IgD-negative memory B cell (primary cell): Measurements from ENCODE around the gene HOOK2. TPM values are rescaled to one million over a fixed set of nuclear protein-coding genes. Genes with fewer than 3 reads are reported as not detected.

ENCODE experiments used
- H3K27ac Mint-ChIP-seq, 3 donors: one replicate each; pipeline ENCODE4 v1.8.0; 2020 to 2022; ENCODE audit warnings: mild to moderate bottlenecking in 3 of 3, mixed read lengths in 3 of 3, moderate library complexity in 1 of 3
- H3K27me3 Mint-ChIP-seq: one replicate; pipeline ENCODE4 v1.8.0; 2021; ENCODE audit warnings: mixed read lengths
- H3K36me3 Mint-ChIP-seq: one replicate; pipeline ENCODE4 v1.8.0; 2020; ENCODE audit warnings: mild to moderate bottlenecking, mixed read lengths
- H3K4me1 Mint-ChIP-seq, 3 donors: one replicate each; pipeline ENCODE4 v1.8.0; 2020 to 2022; ENCODE audit warnings: mixed read lengths in 3 of 3, mild to moderate bottlenecking in 1 of 3
- H3K4me3 Mint-ChIP-seq, 4 donors: one replicate each; pipeline ENCODE4 v1.8.0; 2020 to 2022; ENCODE audit warnings: mild to moderate bottlenecking in 4 of 4, mixed read lengths in 4 of 4, moderate library complexity in 3 of 4
- H3K9me3 Mint-ChIP-seq, 3 donors: one replicate each; pipeline ENCODE4 v1.8.0; 2020 to 2021; ENCODE audit warnings: mixed read lengths in 3 of 3, mild to moderate bottlenecking in 1 of 3
- polyA plus RNA-seq: library from polyadenylated mRNA; unstranded; fragments of 300-500 nt; fragmentation: Illumina TruSeq; gene quantifications from one replicate; pipeline ENCODE4 v1.2.3, GENCODE V29; 2021

HOOK2 gene
- polyA plus RNA-seq, 1 donor from 2014 or later: 6.6 TPM

DNA sequence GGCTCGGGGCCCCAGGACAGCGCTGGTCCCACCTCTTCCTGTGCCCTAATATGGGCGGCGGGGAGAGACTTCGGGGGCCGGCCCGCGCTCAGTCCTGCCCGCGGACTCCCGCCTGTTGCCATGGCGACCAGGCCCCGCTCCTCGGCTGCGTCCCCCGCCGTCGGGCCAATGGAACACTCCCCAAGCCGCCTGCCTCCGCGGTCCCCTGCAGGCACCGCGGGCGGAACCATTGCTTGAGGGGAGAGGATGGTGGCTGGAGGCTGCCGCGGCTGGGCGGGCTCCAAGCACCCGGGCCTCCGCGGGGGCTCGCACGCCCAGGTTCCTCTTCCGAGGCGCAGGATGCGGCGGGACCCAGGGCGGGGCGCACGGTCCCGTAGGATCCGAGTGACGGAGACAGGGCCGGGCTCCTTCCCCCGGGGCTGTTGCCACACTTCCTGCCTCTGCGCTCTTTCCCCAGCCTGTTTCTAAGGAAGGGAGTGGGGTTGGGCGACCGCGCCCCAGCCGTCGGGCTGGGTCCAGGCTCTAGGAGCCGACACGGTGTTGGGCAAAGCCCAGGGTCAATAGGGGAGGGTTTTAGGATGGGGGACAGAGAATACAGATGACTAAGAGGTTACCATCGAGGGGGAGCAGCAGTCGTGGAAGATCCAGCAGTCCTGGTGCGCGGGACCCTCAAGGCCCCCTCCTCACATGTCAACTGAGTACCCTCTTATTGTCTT lies 14.7 kb upstream of the HOOK2 start:
- Mint-ChIP-seq H3K9me3 (peaks cover 0 to 2% (median 0%) of the 10 kb centered on the region in 3 donors), H3K4me1 (peaks cover 11 to 23% (median 17%) of the 10 kb centered on the region in 3 donors), H3K4me3 (peak overlapping the region; percentile 92 to 99 (median 95)), H3K36me3 (no peaks in the 10 kb centered on the region), H3K27ac (peak overlapping the region in 2 of 3 donors; percentile 99 to 100), H3K27me3 (no peaks in the 10 kb centered on the region)

- peaks cover 0 to 2% (median 0%) of the 10 kb centered on the region in 3 donors for H3K9me3 Mint-ChIP-seq
- H3K36me3 Mint-ChIP-seq: no peaks in the 10 kb centered on the region
- H3K4me3 Mint-ChIP-seq: peak overlapping the region; percentile 92 to 97 (median 94)
- H3K27ac Mint-ChIP-seq: peak overlapping the region in 2 of 3 donors; percentile 99 to 100
- peaks cover 9 to 18% (median 14%) of the 10 kb centered on the region in 3 donors for H3K4me1 Mint-ChIP-seq
- no peaks in the 10 kb centered on the region for H3K27me3 Mint-ChIP-seq
These were observed 13.9 kb upstream of the HOOK2 start for GRCh38 chr19:12789098-12789903.

DNA sequence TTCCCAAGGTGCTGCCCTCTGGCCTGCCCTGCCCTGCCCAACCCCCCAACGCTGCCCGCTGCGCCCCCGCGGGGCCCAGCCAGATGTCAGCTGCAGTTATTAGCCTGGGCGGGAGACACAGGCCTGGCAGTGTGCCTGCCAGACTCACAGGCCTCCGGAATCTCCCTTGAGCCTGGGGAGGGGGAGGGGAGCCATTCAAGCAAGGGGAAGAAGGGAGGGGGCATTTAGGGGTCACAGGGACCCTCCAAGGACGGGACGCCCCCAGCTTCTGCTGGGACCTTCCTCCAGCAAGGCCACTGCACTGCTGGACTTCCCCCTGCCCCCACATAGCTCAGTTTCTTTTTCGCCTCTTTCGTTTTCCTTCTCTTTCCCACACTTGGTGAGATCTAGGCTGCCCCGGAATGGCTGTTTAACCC lies 13.3 kb upstream of the HOOK2 start:
- Mint-ChIP-seq H3K4me1 (peaks cover 4 to 15% (median 11%) of the 10 kb centered on the region in 3 donors), H3K9me3 (peaks cover 0 to 2% (median 0%) of the 10 kb centered on the region in 3 donors), H3K4me3 (peak overlapping the region; percentile 84 to 97 (median 94)), H3K27me3 (no peaks in the 10 kb centered on the region), H3K27ac (peak overlapping the region in 2 of 3 donors; percentile 99 to 100), H3K36me3 (no peaks in the 10 kb centered on the region)

- peaks cover 4 to 19% (median 13%) of the 10 kb centered on the region in 3 donors for H3K4me1 Mint-ChIP-seq
- H3K27me3 Mint-ChIP-seq: no peaks in the 10 kb centered on the region
- peak overlapping the region in 2 of 3 donors; percentile 99 to 100 for H3K27ac Mint-ChIP-seq
- H3K36me3 Mint-ChIP-seq: no peaks in the 10 kb centered on the region
- H3K9me3 Mint-ChIP-seq: peaks cover 0 to under 1% (median 0%) of the 10 kb centered on the region in 3 donors
- peak overlapping the region; percentile 82 to 97 (median 88) for H3K4me3 Mint-ChIP-seq
These were observed 12.8 kb upstream of the HOOK2 start for GRCh38 chr19:12788042-12788681.

DNA sequence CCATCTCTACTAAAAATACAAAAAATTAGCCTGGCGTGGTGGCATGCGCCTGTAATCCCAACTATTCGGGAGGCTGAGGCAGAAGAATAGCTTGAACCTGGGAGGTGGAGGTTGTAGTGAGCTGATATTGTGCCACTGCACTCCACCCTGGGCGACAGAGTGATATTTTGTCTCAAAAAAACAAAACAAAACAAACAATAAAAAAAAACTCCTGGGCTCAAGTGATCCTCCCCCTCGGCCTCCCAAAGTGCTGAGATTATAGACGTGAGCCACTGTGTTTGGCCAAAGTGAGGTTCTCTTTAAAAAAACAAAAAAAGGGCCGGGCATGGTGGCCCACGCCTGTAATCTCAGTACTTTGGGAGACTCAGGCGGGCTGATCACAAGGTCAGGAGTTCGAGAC lies 12.1 kb upstream of the HOOK2 start:
- peak overlapping the region in 2 of 4 donors; percentile 37 to 97 for H3K4me3 Mint-ChIP-seq
- H3K27ac Mint-ChIP-seq: peak overlapping the region in 2 of 3 donors; percentile 90 to 100
- no peaks in the 10 kb centered on the region for H3K9me3 Mint-ChIP-seq
- H3K4me1 Mint-ChIP-seq: peaks cover 4 to 19% (median 13%) of the 10 kb centered on the region in 3 donors
- H3K36me3 Mint-ChIP-seq: no peaks in the 10 kb centered on the region
- H3K27me3 Mint-ChIP-seq: no peaks in the 10 kb centered on the region

- Mint-ChIP-seq H3K9me3 (no peaks in the 10 kb centered on the region), H3K27me3 (no peaks in the 10 kb centered on the region), H3K4me3 (peak overlapping the region in 2 of 4 donors; percentile 23 to 42), H3K27ac (peak overlapping the region in 2 of 3 donors; percentile 90 to 100), H3K36me3 (no peaks in the 10 kb centered on the region), H3K4me1 (peaks cover 4 to 22% (median 17%) of the 10 kb centered on the region in 3 donors)
These were observed 11.6 kb upstream of the HOOK2 start for GRCh38 chr19:12786952-12787351.

DNA sequence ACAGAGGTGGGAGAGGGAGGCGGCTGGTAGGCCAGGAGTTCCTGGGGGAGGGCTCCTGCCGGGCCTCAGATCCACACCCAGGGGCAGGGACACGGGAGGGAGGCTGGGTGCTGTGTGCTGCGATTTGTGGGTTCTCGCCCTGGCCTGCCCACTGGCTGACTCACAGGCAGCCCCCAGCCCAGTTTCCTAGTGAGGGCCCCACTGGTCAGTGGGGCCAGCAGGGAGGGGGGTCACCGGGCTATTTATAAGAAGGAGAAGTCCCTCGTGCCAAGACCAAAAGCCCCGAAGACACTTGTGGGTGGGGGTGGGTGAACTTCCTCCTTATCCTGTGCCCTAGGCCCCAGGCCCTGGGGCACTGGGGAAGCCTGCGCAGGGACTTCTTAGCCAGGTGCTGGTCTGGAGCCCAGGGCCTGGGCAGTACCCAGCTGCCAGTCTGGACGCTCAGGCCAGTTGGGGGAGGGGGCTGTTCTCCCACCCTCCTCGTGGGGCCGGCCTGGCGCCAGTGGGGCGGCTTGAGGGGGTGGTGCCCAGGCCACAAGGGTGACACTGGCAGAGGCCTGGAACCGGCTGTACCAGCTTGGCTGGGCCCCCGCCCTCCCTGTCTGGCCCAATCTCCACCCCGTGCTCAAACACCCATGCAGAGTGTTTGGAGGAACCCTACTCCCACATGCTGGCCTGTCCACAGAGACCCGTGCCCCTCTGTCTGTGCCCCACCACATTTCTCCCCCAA lies 11.0 kb upstream of the HOOK2 start:
- H3K27me3 Mint-ChIP-seq: no peaks in the 10 kb centered on the region
- H3K9me3 Mint-ChIP-seq: no peaks in the 10 kb centered on the region
- peak overlapping the region in 1 of 4 donors; percentile 68 for H3K4me3 Mint-ChIP-seq
- no peaks in the 10 kb centered on the region for H3K36me3 Mint-ChIP-seq
- H3K27ac Mint-ChIP-seq: peak overlapping the region in 1 of 3 donors; percentile 89
- peaks cover 4 to 27% (median 23%) of the 10 kb centered on the region in 3 donors for H3K4me1 Mint-ChIP-seq

DNA sequence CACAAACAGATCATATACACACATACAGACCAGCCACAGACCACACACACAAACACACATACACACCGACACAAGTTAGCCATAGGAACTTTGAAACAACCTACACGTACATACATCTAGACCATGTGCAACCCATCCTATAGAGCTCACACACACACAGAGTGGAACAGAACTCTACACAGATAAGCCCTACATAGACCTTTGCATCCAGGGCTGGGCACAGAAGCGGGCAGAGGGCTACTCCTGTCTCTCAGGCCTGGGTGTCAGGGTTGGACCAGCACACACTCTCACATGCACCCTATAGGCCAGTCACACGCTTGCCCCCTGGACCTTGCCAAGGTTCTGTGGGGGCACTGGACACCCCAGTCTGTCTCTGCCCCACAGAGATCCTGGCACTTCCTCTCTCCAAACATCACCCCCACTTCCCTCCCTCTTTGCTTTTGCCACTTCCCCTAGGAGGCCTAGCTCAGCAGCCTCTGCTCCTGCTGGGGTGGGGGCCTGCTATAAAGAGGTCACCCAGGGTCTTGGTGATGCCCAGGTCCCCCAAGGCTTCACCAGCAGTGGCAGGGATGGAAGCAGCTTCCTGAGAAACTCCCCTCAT lies 10.2 kb upstream of the HOOK2 start:
- Mint-ChIP-seq H3K9me3 (no peaks in the 10 kb centered on the region), H3K4me1 (peaks cover 4 to 26% (median 20%) of the 10 kb centered on the region in 3 donors), H3K27ac (no peak overlapping the region), H3K27me3 (no peaks in the 10 kb centered on the region), H3K36me3 (no peaks in the 10 kb centered on the region), H3K4me3 (no peak overlapping the region)

DNA sequence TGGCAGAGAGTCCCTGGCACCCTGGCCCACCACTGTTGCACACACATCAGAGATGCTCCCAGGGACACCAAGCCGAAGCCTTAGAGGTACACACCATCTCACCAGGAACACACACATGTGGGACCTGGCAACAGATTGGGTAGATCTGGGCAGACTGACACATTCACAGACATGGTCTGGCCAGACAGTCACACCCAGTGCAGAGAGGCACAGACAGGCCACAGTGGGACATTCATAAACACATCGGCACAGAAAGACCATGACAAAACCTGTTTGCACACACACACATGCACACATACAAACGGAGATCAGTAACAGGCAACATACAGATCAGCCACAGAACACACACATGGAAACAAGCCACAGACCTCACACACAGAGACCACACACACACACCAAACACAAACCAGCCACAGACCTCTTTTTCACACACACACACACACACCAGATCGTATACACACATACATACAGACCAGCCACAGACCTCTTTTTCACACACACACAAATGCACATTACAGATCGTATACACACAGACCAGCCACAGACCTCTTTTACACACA lies 9.6 kb upstream of the HOOK2 start:
- no peaks in the 10 kb centered on the region for H3K36me3 Mint-ChIP-seq
- H3K4me3 Mint-ChIP-seq: no peak overlapping the region
- H3K4me1 Mint-ChIP-seq: peaks cover 4 to 26% (median 20%) of the 10 kb centered on the region in 3 donors
- H3K27ac Mint-ChIP-seq: no peak overlapping the region
- H3K27me3 Mint-ChIP-seq: no peaks in the 10 kb centered on the region
- no peaks in the 10 kb centered on the region for H3K9me3 Mint-ChIP-seq

- H3K4me3 Mint-ChIP-seq: no peak overlapping the region
- H3K36me3 Mint-ChIP-seq: no peaks in the 10 kb centered on the region
- peaks cover 4 to 26% (median 25%) of the 10 kb centered on the region in 3 donors for H3K4me1 Mint-ChIP-seq
- no peaks in the 10 kb centered on the region for H3K9me3 Mint-ChIP-seq
- no peak overlapping the region for H3K27ac Mint-ChIP-seq
- H3K27me3 Mint-ChIP-seq: no peaks in the 10 kb centered on the region
These were observed 9.1 kb upstream of the HOOK2 start for GRCh38 chr19:12784394-12784870.

GRCh38 chr19:12783849-12784393 lies 8.6 kb upstream of the HOOK2 start:
- Mint-ChIP-seq H3K9me3 (no peaks in the 10 kb centered on the region), H3K36me3 (no peaks in the 10 kb centered on the region), H3K27me3 (no peaks in the 10 kb centered on the region), H3K4me1 (peaks cover 2 to 29% (median 24%) of the 10 kb centered on the region in 3 donors), H3K4me3 (peak overlapping the region in 3 of 4 donors; percentile 46 to 91 (median 89)), H3K27ac (no peak overlapping the region)

- H3K27me3 Mint-ChIP-seq: no peaks in the 10 kb centered on the region
- peaks cover 5 to 29% (median 25%) of the 10 kb centered on the region in 3 donors for H3K4me1 Mint-ChIP-seq
- no peak overlapping the region for H3K27ac Mint-ChIP-seq
- no peaks in the 10 kb centered on the region for H3K36me3 Mint-ChIP-seq
- H3K9me3 Mint-ChIP-seq: no peaks in the 10 kb centered on the region
- peak overlapping the region; percentile 46 to 91 (median 74) for H3K4me3 Mint-ChIP-seq
These were observed 8.0 kb upstream of the HOOK2 start for GRCh38 chr19:12783291-12783848.
